GM19240 (cell line): ENCODE data around the gene RBP7.
A peak's percentile ranks its signal among the peaks of the same experiment; 100 is the strongest.
"Not testable (repeated sequence)": the region's sequence is repeated elsewhere in the genome, so short reads cannot be mapped to it uniquely, and the experiment has no call there.

Experiments used
- DNase-seq: peaks from one replicate; pipeline ENCODE4 v3.0.0; 2011; ENCODE audit warnings: low spot score; ENCODE audit not compliant: insufficient read length

RBP7 gene

DNA sequence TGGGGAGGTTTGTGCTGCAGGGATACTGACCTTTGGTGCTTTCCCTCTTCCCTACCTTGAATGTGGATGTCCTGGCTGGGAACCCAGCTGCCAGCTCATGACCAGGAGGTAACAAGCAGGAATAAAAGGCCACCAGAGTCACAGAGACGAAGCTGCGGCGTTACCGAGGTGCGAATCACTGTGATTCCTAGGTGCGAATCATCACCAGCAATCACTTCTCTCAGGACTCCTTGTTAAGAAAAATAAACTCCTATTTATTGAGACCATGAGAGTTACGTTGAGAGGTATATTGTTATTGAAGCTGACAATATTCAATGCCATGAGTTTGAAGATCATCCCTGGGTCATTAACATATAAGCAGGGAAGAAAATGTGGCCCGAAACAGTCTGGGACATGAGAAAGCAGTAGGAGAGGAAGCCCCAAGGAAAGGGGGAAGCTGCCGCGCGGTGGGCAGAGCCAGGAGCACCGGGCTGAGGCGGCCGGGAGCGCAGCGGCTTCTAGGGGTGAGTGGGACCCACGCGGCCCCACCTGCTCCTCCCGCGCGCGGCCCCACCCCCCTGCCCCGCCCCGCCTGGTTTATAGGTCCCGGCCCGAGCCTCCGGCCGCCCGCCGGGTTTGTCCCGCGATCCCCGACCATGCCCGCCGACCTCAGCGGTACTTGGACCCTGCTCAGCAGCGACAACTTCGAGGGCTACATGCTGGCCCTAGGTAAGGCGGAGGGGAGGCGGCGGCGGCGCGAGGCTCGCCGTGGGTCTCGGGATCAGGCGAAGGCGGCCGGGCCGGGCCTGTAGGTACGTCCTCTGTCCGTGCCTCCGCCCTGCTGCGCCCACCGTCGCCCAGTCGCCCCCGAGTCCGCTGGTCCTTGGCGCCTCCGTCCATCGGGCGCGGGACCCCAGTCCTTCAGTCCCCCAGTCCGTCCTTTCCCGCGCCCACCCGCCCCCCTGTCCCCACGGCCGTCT lies at the start of gene RBP7:
Gene RBP7 (plus strand): TSS at position 605 of the 959 bp plus-strand sequence. CDS start 31 bp downstream, at position 636.
- no peak for DNase-seq

DNA sequence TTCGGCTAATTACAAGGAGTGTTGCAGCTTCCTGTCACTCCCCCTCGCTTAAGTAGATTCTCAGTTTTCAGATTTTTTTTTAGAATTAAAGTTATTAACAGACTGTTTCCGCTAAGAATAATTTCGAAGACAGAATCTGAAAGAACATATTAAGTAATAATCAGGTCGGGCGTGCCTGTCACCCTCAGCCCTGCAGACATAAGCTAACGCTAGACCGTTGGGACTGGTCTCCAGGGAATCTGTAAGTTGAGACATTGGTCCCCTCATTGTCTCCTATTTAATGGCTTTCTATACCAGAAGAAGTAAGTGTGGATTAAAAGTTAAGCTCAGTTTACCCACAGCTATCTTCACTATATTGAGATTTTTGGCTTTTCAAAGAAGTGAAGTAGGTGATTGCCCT lies 39.3 kb upstream of the RBP7 start:
- no peak for DNase-seq

DNA sequence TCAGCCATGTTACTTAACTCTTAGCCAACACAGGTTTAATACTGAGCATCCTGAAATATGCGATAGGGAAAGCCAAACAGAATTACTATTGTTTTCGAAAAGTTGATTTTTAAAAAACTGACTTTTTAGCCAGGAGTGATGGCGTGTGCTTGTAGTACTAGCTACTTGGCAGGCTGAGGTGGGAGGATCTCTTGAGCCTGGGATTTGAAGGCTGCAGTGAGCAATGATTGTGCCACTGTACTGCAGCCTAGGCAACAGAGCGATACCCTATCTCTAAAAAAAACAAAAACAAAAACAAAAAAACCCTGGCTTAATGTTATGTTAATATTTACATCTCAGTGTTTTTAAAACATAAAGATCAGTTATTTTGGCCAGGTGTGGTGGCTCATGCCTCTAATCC lies 37.0 kb upstream of the RBP7 start:
- no peak for DNase-seq

DNA sequence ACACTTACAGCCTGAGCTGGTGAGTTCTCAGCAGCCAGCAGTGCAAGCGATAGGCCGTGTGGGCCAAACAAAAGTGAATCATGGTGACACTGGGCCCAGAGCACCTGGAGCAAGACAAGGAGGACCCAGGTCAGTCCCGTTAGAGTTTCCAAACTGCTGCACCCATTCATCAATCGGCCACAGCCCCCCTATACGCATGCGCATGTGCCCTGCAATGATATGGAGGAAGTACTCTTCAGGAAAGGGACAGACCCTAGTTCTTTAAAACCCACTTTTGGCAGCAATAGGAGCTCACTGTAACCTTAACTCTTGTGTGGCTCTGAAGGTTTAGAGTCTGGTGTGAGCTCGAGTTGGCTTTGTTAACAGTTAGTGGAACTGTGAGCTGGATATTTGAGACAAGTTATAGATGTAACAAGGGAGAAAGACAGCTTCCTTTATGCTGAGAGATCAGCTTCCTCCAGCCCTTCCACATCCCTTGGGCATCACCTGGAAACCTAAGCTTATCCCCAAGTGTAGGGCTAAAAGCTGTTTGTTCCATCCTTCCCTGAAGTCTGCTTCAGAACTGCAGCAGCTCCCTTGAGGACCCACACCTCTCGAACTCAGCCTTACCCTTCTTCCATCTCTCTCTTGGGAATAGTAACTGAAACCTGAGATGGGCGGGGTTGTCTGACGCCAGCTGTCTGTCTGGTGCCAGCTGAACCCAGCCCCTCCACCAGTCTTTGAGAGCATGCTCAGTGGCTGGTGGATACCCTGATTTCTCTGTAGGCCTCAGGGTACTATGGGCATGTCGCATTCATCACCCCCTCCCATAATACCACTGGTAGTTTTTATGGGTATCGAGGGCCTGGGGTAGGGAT lies 36.1 kb upstream of the RBP7 start:
- DNase-seq: peak; percentile 5

DNA sequence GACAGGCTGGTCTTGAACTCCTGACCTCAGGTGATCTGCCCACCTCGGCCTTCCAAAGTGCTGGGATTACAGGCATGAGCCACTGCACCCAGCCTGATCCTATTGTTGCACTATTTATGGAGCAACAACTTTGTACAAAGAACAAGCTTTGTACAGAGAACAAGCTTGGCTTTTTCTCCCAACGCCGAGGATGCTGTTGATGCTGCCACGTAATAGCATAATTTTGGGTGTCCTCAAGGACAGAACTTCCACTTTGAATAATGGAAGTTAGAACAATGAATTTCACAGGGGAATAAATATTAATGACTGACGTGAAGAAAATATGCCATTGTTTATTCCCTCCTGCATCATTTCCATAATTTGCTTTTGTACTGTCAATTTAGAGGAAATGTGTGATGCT lies 12.8 kb upstream of the RBP7 start:
- DNase-seq: no peak

DNA sequence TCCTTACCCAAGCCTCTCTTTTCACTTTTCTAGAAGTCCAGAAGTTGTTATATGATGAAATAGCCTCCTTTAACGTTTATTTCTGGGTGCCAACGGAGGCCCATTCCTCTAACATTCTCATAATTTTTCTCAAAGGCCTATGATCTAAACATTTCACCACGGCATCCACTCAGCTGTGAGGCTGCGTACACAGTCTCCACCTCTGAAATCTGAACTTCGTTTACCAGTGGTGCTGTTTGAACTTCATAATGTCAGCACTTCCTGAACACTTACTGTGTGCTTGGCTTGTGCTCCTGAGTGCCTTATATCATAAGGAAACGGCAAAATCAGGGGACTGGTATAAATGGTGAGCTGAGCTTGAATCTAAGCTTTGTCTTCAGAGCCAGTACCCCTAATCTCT lies 12.0 kb upstream of the RBP7 start:
- DNase-seq: no peak

DNA sequence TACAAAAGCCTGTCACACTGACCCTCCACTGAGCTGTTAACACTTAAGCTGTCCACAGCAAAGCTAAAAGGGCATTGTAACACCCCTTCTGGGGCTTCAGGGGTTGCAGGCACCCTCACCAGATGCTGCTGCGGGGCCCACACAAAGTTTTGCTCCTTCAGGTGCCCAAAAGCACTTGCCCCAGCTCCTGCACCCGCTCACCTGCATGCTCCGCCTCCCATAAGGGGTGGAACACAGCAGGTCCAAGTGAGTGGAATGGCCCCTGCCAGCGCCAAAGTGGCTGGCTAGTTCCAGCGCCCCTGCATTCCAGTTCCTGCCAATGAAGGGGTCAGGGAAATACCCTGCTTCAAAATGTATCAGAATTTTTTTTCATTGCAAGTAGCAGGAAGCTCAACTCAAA lies 7.3 kb upstream of the RBP7 start:
- DNase-seq: no peak

DNA sequence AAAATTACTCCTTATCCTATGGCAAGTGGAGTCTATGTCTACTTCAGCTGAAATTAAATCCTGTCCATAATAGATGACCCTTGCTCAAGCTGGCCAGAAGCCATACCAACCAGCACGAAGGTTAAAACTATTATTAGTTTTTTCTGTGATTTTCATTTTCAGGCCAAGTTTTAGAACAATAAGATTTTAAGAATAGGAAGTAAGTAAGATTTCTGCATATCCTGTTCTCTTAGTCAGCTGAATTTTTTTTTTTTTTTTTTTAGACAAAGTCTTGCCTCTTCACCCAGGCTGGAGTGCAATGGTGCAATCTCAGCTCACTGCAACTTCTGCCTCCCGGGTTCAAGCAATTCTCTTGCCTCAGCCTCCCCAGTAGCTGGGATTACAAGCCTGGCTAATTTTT lies 6.1 kb upstream of the RBP7 start:
- DNase-seq: no peak

DNA sequence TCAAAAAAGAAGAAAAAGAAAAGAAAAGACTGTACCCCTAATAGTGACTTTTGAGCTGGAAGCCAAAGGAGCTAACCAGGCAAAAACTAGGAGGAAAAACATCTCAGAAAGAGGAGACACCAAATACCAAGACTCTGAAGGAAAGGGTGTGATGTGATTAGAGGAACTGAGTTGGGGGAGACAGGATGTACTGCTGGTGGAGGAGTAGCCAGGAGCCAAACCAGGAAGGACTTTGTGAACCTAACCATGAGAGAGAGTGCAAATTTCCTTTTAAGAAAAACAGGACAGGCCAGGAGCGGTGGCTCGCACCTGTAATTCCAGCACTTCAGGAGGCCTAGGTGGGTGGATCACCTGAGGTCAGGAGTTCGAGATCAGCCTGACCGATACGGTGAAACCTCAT lies 4.1 kb upstream of the RBP7 start:
- no peak for DNase-seq

DNA sequence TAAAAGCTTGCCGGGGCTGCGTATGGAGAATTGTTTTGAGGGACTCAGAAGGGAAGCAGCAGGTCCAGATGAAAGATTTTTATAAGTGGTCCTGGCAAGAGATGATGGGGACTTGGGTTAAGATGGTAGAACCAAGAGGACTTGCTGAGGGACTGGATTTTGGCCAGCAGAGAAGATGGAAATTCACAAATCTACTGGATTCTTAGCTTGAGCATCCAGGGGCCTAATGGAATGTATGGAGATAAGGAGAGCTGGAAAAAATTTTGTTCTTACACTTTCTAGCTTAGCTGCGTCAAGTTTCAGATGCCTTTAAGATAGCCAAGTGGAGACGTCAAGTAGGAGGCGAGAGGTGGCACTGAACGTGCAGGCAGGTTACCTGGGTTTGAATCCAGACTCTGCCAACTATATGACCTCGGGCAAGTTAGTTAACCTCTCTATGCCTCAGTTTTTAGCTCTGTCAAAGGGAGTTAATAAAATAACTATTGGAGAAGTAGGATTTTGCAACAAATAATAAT lies 3.4 kb upstream of the RBP7 start:
- no peak for DNase-seq

DNA sequence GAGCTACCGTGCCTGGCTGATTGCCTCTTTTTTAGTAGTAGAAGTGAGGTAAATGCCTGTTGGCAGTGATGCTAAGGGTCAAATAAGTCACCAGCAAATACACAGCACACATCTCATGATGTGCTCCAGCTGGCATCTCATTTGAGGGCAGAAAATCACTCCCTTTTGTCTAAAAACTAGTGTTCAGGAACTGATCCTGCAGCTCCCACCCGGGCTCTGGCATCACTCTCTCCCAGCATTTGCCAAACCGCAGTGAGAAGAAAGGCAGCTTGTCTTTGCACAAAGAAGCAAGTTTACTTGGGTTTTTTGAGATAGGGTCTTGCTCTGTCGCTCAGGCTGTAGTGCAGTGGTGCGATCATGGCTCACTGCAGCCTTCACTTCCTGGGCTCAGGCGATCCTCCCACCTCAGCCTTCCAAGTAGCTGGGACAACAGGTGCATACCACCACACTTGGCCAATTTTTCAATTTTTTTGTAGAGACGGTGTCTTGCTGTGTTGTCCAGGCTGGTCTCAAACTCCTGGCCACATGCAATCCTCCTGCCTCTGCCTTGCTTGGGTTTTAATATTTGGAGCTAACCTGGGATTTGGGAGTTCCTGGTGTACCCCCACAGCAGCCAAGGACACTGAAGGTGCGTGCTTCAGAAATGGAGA lies 4.1 kb downstream of the RBP7 start:
- no peak for DNase-seq

DNA sequence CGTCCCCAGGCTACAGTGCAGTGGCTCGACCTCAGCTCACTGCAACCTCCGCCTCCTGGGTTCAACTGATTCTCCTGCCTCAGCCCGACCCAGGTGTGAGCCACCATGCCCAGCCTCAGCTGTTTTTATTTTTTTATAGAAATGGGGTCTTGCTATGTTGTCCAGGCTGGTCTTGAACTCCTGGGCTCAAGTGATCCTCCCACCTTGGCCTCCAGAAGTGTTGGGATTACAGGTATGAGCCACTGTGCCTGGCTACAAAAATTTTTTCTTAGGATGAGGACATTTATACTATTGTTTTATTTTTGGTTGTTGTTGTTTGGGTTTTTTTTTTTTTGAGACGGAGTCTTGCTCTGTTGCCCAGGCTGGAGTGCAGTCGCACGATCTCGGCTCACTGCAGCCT lies 8.2 kb downstream of the RBP7 start:
- DNase-seq: not testable (repeated sequence)

DNA sequence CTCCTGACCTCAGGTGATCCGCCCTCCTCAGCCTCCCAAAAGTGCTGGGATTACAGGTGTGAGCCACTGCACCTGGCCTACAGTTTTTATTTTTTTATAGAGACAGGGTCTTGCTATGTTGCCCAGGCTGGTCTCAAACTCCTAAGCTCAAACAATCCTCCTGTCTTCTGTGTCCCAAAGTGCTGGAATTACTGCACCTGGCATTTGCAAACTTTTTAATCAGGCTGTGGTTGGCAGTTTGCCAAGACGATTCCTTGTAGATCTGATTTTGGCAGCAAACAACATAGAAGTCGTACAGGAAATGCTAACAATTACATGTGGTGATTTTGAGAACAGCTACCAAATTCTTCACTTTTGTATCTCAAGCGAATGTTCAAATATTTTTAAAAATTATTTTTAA lies 10.1 kb downstream of the RBP7 start:
- no peak for DNase-seq

DNA sequence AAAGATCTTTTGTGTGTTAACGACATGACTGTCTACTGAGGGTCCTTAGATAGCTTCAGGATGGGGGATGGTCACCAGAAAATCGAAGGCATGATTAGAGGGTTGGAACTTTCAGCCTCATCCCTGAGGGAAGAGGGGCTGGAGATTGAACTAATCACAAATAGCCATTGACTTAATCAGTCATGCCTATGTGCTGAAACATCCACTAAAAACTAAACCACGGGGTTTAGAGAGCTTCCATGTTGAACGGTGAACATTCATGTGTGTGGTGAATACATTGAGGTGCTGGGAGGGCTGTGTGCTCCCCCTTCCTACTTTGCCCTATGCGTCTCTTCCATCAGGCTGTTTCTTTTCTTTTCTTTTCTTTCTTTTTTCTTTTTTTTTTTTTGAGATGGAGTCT lies 17.0 kb downstream of the RBP7 start:
- no peak for DNase-seq

DNA sequence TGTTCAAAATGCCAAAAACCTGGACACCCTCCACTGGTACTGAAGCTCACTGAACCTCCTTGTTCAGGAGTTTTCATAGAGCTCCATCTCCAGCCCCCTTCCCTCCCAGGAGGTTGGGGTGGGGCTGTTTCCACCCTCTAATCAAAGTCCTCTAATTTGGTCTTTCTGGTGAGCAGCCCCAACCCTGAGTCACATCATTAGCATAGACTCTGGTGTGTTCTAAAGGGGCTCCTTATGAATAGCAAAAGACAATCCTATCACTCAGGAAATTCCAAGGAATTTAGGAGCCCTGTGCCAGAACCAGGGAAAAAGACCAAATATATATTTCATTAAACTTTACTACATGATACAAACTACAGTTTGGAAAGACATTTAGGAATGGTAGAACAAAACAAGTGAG lies 22.5 kb downstream of the RBP7 start:
- DNase-seq: no peak

DNA sequence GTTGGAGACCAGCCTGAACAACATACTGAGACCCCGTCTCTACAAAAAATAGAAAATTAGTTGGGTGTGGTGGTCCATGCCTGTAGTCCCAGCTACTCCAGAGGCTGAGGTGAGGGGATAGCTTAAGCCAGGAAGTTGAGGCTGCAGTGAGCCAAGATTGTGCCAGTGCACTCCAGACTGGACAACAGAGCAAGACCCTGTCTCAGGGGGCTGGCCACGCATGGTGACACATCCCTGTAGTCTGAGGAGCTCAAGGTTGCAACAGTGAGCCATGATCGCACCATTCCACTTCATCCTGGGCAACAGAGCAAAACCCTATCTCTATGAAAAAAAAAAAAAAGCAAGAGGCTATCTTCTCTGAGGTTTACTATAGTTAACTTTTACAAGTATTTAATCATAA lies 23.1 kb downstream of the RBP7 start:
- no peak for DNase-seq

DNA sequence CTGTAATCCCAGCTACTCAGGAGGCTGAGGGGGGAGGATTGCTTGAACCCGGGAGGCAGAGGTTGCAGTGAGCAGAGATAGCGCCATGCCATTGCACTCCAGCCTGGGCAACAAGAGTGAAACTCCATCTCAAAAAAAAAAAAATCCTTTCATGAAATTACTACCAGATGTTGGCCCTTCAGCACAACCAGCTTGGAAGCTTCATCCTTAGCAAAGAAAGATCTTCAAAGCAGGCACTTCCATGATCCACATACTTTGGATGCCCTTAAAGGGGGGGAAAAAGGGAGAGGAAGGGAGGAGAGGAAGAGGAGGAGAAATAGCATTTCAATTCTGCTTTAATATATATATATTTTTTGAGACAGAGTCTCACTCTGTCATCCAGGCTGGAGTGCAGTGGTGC lies 23.6 kb downstream of the RBP7 start:
- DNase-seq: not testable (repeated sequence)

DNA sequence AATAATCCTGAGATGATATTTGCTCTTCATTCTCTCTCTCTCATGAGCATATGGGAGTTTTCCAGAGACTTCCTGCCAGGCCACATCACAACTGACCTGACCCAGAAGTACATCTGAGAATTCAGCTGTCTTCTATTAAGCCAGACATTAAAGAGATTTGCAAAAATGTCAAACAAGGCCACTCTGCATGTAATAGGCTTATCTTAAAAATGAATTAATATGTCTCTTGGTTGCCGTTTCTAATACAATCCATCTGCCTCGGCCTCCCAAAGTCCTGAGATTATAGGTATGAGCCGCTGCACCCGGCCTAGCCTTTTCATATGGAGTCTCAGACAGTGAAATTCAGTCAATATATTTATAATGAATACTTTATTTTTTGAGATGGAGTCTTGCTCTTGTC lies 25.0 kb downstream of the RBP7 start:
- not testable (repeated sequence) for DNase-seq

DNA sequence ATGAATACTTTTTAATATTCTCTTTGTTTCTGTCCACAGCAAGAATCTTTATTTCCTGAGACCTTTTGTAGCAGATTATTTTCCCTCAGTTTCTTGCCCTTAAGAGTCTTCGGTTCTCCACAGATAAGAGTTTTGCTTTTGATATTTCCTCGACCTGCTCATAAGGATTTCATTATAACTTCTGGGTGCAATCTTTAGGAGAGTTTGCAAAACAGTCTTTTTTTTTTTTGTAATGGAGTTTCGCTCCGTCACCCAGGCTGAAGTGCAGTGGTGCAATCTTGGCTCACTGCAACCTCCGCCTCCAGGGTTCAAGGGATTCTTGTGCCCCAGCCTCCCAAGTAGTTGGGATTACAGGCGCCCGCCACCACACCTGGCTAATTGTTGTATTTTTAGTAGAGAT lies 25.6 kb downstream of the RBP7 start:
- DNase-seq: no peak

DNA sequence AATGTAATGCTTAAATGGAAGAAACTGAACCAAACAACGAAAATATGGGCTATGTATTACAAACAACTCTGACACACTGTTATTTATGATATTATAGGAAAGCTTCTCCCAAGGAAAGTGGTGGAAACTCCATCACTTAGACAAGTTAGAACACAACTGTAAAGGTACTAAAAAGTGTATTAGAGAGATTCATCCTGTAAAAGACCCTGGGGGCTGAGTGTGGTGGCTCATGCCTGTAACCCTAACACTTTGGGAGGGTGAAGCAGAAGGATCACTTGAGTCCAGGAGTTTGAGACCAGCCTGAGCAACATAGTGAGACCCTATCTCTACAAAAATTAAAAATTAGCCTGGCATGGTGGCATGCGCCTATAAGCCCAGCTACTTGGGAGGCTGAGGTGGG lies 28.3 kb downstream of the RBP7 start:
- no peak for DNase-seq

DNA sequence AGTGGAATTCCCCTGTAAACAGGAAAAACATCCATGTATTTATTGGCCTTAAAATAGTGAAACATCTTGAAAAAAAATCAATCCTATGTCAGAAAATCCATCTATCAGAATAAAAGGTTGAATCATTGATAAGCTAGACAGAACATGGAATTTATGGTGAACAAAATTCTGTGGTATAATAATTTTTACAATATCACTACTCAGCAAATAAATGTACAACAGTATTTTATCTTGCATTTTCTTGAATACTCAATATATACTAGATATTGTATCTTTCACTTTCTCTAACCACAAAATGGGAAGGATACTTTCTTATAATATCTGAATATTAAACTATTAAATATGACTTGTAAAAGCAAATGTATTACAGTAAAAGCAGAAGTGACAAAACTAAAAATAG lies 30.0 kb downstream of the RBP7 start:
- no peak for DNase-seq
